H9 (cell line): ENCODE results near the gene KRTAP4-1. TPM values are rescaled to one million over a fixed set of nuclear protein-coding genes. Genes with fewer than 3 reads are reported as not detected.

Source experiments
- DNase-seq: peaks from one replicate; pipeline ENCODE4 v3.0.0-alpha.2; 2017
- H2AFZ ChIP-seq: one replicate; pipeline ENCODE4 v1.6.1; 2013; ENCODE audit warnings: mild to moderate bottlenecking, low read length, control low read depth, moderate library complexity
- H2AK5ac ChIP-seq: 2 replicates; pipeline ENCODE4 v1.6.1; 2013; ENCODE audit warnings: low read length, control low read depth, mixed read lengths; ENCODE audit not compliant: insufficient read length
- H2BK120ac ChIP-seq: one replicate; pipeline ENCODE4 v1.6.1; 2013; ENCODE audit warnings: low read depth, mild to moderate bottlenecking, low read length, control low read depth, inconsistent platforms; ENCODE audit not compliant: poor library complexity, severe bottlenecking
- H2BK12ac ChIP-seq: 2 replicates; pipeline ENCODE4 v1.6.1; 2013; ENCODE audit warnings: low read length, control low read depth, mixed read lengths, low read depth; ENCODE audit not compliant: insufficient read length
- H2BK15ac ChIP-seq: 2 replicates; pipeline ENCODE4 v1.6.1; 2013; ENCODE audit warnings: low read depth, low read length, control low read depth
- H2BK20ac ChIP-seq: one replicate; pipeline ENCODE4 v1.6.1; 2013; ENCODE audit warnings: low read depth, mild to moderate bottlenecking, low read length, control low read depth, inconsistent platforms; ENCODE audit not compliant: poor library complexity, severe bottlenecking
- H2BK5ac ChIP-seq: 2 replicates; pipeline ENCODE4 v1.6.1; 2013; ENCODE audit warnings: low read length, control low read depth, mixed read lengths; ENCODE audit not compliant: insufficient read length
- H3K14ac ChIP-seq: 2 replicates; pipeline ENCODE4 v1.6.1; 2013; ENCODE audit warnings: low read length, control low read depth; ENCODE audit not compliant: insufficient read depth
- H3K18ac ChIP-seq: 2 replicates; pipeline ENCODE4 v1.6.1; 2013; ENCODE audit warnings: low read depth, mild to moderate bottlenecking, mixed read lengths, low read length, control low read depth; ENCODE audit not compliant: insufficient read length
- H3K23ac ChIP-seq: 2 replicates; pipeline ENCODE4 v1.6.1; 2013; ENCODE audit warnings: low read length, control low read depth, mixed read lengths, low read depth; ENCODE audit not compliant: insufficient read length
- H3K23me2 ChIP-seq: 2 replicates; pipeline ENCODE4 v1.6.1; 2013; ENCODE audit warnings: low read depth, mild to moderate bottlenecking, mixed read lengths, low read length, control low read depth; ENCODE audit not compliant: insufficient read length, poor library complexity, severe bottlenecking
- H3K27ac ChIP-seq: 2 replicates; pipeline ENCODE4 v1.5.1; 2013; ENCODE audit warnings: low read length, control low read depth, mixed read lengths, low read depth; ENCODE audit not compliant: insufficient read length
- H3K27me3 ChIP-seq: 2 replicates; pipeline ENCODE4 v1.6.1; 2013; ENCODE audit warnings: low read length, control low read depth, inconsistent platforms; ENCODE audit not compliant: insufficient read depth
- H3K4ac ChIP-seq: 2 replicates; pipeline ENCODE4 v1.6.1; 2013; ENCODE audit warnings: low read depth, mild to moderate bottlenecking, control low read depth, inconsistent platforms, low read length, moderate library complexity
- H3K4me1 ChIP-seq: 2 replicates; pipeline ENCODE4 v1.6.1; 2013; ENCODE audit warnings: low read length, control low read depth, inconsistent platforms; ENCODE audit not compliant: insufficient read depth
- H3K4me2 ChIP-seq: 2 replicates; pipeline ENCODE4 v1.6.1; 2013; ENCODE audit warnings: low read length, control low read depth, mixed read lengths; ENCODE audit not compliant: insufficient read length, insufficient read depth
- H3K56ac ChIP-seq: 2 replicates; pipeline ENCODE4 v1.6.1; 2013; ENCODE audit warnings: low read depth, mild to moderate bottlenecking, mixed read lengths, low read length, control low read depth; ENCODE audit not compliant: insufficient read length
- H3K79me1 ChIP-seq: 2 replicates; pipeline ENCODE4 v1.6.1; 2013; ENCODE audit warnings: low read depth, mild to moderate bottlenecking, moderate library complexity, low read length, control low read depth, inconsistent platforms; ENCODE audit not compliant: insufficient read depth, poor library complexity, severe bottlenecking
- H3K79me2 ChIP-seq: 2 replicates; pipeline ENCODE4 v1.6.1; 2013; ENCODE audit warnings: low read length, control low read depth, inconsistent platforms; ENCODE audit not compliant: insufficient read depth
- H3K9ac ChIP-seq: 2 replicates; pipeline ENCODE4 v1.6.1; 2013; ENCODE audit warnings: low read length, control low read depth, mixed read lengths; ENCODE audit not compliant: insufficient read length; ENCODE audit errors: extremely low read depth
- H3K9me3 ChIP-seq: one replicate; pipeline ENCODE4 v1.6.1; 2013; ENCODE audit warnings: low read depth, low read length, inconsistent platforms; ENCODE audit not compliant: control insufficient read depth
- H3T11ph ChIP-seq: one replicate; pipeline ENCODE4 v1.6.1; 2013; ENCODE audit warnings: mild to moderate bottlenecking, low read length, control low read depth, inconsistent platforms
- H4K20me1 ChIP-seq: one replicate; pipeline ENCODE4 v1.6.1; 2013; ENCODE audit not compliant: control insufficient read depth, insufficient read length, insufficient read depth
- H4K5ac ChIP-seq: 2 replicates; pipeline ENCODE4 v1.6.1; 2013; ENCODE audit warnings: low read depth, mild to moderate bottlenecking, mixed read lengths, low read length, control low read depth; ENCODE audit not compliant: insufficient read length
- H4K8ac ChIP-seq: replicated peaks from 2 replicates; pipeline ENCODE4 v1.6.1; 2013; ENCODE audit warnings: low read length, control low read depth, mixed read lengths, low read depth; ENCODE audit not compliant: insufficient read length
- H4K91ac ChIP-seq: 2 replicates; pipeline ENCODE4 v1.6.1; 2013; ENCODE audit warnings: low read depth, mild to moderate bottlenecking, moderate library complexity, mixed read lengths, low read length, control low read depth; ENCODE audit not compliant: insufficient read length
- H3K27ac Mint-ChIP-seq, 3 experiments: 2 replicates in 2 of 3; 3 replicates in 1 of 3; pipeline ENCODE4 v1.8.0; 2020 to 2021; ENCODE audit warnings: mixed read lengths in 3 of 3, mild to moderate bottlenecking in 1 of 3, moderate library complexity in 1 of 3
- H3K27me3 Mint-ChIP-seq: 2 replicates; pipeline ENCODE4 v1.8.0; 2021; ENCODE audit warnings: low read depth, mild to moderate bottlenecking, moderate library complexity, mixed read lengths
- H3K36me3 Mint-ChIP-seq, 3 experiments: 2 replicates in 2 of 3; 3 replicates in 1 of 3; pipeline ENCODE4 v1.8.0; 2020 to 2021; ENCODE audit warnings: low read depth in 3 of 3, mixed read lengths in 3 of 3; ENCODE audit not compliant: insufficient read depth in 1 of 3
- H3K4me1 Mint-ChIP-seq, 2 experiments: 2 replicates each; pipeline ENCODE4 v1.8.0; 2020; ENCODE audit warnings: mixed read lengths in 2 of 2
- H3K4me3 Mint-ChIP-seq, 2 experiments: 2 replicates in 1 of 2; 3 replicates in 1 of 2; pipeline ENCODE4 v1.8.0; 2020 to 2021; ENCODE audit warnings: mild to moderate bottlenecking in 2 of 2, mixed read lengths in 2 of 2, moderate library complexity in 1 of 2
- H3K9me3 Mint-ChIP-seq, 2 experiments: 2 replicates in 1 of 2; 3 replicates in 1 of 2; pipeline ENCODE4 v1.8.0; 2020; ENCODE audit warnings: mild to moderate bottlenecking in 2 of 2, mixed read lengths in 2 of 2, moderate library complexity in 1 of 2
- WGBS: extraction: QIAGEN DNeasy Blood & Tissue Kit; methylation state at CpG from one replicate; pipeline ENCODE4 v1.1.7; 2013; ENCODE audit warnings: missing lambda C conversion rate, low lambda C conversion rate, mixed read lengths; ENCODE audit not compliant: insufficient read length; ENCODE audit errors: extremely low coverage; 5-methylcytosine and 5-hydroxymethylcytosine counted together
- total RNA-seq: library from RNA; stranded (reverse); gene quantifications from 2 replicates; pipeline ENCODE4 v1.2.1, GENCODE V29; 2021
- TF ChIP-seq, protein P1 (sequence below): fragments of 200-600 bp; sonication (generic); conservative IDR thresholded peaks from 3 replicates; pipeline ENCODE4 v1.8.0; 2021; ENCODE audit warnings: antibody characterized with exemption, mild to moderate bottlenecking

KRTAP4-1 gene
- total RNA-seq, 1 experiment from 2014 or later: not detected

DNA sequence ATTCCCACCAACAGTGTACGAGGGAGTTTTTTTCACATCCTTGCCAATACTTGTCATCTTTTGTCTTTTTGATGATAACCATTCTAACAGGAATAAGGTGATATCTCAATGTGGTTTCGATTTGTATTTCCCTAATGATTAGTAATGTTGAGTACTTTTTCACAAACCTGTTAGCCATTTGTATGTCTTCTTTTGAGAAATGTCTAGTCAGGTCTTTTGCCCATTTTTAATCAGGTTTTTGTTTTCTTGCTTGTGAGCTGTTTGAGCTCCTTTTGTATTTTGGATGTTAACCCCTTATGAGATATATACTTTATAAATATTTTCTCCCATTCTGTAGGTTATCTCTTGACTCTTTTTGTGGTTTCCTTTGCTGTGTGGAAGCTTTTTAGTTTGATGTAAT, 33.2 kb downstream of the KRTAP4-1 start:
- H3K27me3 ChIP-seq: no peaks in the 10 kb centered on the region
- no CpG with 5 or more reads among the region's 2 CpGs for WGBS
- no peak overlapping the region for H2BK12ac ChIP-seq
- Mint-ChIP-seq H3K9me3 (no peaks in the 10 kb centered on the region), H3K36me3 (no peaks in the 10 kb centered on the region; a peak in 1 of 7 replicates), H3K27me3 (peaks cover 2% of the 10 kb centered on the region; the same call in 1 of the 2 replicates), H3K4me1 (peaks cover 2 to 10% of the 10 kb centered on the region in 2 experiments), H3K27ac (no peak overlapping the region), H3K4me3 (no peak overlapping the region)
- no peak overlapping the region for H2AFZ ChIP-seq
- H3K79me1 ChIP-seq: no peaks in the 10 kb centered on the region
- no peak overlapping the region for H4K91ac ChIP-seq
- no peak overlapping the region for H3K27ac ChIP-seq
- H3K18ac ChIP-seq: no peak overlapping the region
- no peak overlapping the region for H3T11ph ChIP-seq
- DNase-seq: no peak
- no peak overlapping the region for H3K9ac ChIP-seq
- no peaks in the 10 kb centered on the region for H4K20me1 ChIP-seq
- no peak overlapping the region for H3K14ac ChIP-seq
- H3K4ac ChIP-seq: no peak overlapping the region
- H3K9me3 ChIP-seq: no peaks in the 10 kb centered on the region
- H3K79me2 ChIP-seq: no peaks in the 10 kb centered on the region
- no peak overlapping the region for H4K8ac ChIP-seq
- no peak overlapping the region for H2AK5ac ChIP-seq
- no peak overlapping the region for H4K5ac ChIP-seq
- TF ChIP-seq, protein P1, sequence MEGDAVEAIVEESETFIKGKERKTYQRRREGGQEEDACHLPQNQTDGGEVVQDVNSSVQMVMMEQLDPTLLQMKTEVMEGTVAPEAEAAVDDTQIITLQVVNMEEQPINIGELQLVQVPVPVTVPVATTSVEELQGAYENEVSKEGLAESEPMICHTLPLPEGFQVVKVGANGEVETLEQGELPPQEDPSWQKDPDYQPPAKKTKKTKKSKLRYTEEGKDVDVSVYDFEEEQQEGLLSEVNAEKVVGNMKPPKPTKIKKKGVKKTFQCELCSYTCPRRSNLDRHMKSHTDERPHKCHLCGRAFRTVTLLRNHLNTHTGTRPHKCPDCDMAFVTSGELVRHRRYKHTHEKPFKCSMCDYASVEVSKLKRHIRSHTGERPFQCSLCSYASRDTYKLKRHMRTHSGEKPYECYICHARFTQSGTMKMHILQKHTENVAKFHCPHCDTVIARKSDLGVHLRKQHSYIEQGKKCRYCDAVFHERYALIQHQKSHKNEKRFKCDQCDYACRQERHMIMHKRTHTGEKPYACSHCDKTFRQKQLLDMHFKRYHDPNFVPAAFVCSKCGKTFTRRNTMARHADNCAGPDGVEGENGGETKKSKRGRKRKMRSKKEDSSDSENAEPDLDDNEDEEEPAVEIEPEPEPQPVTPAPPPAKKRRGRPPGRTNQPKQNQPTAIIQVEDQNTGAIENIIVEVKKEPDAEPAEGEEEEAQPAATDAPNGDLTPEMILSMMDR: no peak
- no peak overlapping the region for H2BK5ac ChIP-seq
- H2BK15ac ChIP-seq: no peak overlapping the region
- H3K23ac ChIP-seq: no peak overlapping the region
- no peak overlapping the region for H2BK20ac ChIP-seq
- H3K23me2 ChIP-seq: no peaks in the 10 kb centered on the region
- H3K4me1 ChIP-seq: no peaks in the 10 kb centered on the region
- no peak overlapping the region for H3K4me2 ChIP-seq
- H3K56ac ChIP-seq: no peak overlapping the region
- H2BK120ac ChIP-seq: no peak overlapping the region
